ENCODE results near the gene ANAPC5.
A peak's percentile ranks its signal among the peaks of the same experiment; 100 is the strongest.
"Not testable (repeated sequence)": the region's sequence is repeated elsewhere in the genome, so short reads cannot be mapped to it uniquely, and the experiment has no call there.

Gene ANAPC5
- total RNA-seq: 194 to 210 reads per million in 2 experiments

- peak; percentile 84 for DNase-seq (ENCODE audit: low read depth)
Observed at GRCh38 chr12:121351820-121352681, at the start of gene ANAPC5. Gene ANAPC5, minus strand, starts transcription at chr12:121352411. Its CDS starts 71 bp downstream, at chr12:121352340.

GRCh38 chr12:121400332-121401139, 48.3 kb upstream of the ANAPC5 start:
- DNase-seq (ENCODE audit: low read depth): peak; percentile 36

GRCh38 chr12:121399391-121400331, 47.5 kb upstream of the ANAPC5 start, which contains the start of gene RNF34:
Gene RNF34, plus strand, starts transcription at chr12:121400118. Its CDS starts 95 bp downstream, at chr12:121400213.
- peak; percentile 95 for DNase-seq (ENCODE audit: low read depth)

DNA sequence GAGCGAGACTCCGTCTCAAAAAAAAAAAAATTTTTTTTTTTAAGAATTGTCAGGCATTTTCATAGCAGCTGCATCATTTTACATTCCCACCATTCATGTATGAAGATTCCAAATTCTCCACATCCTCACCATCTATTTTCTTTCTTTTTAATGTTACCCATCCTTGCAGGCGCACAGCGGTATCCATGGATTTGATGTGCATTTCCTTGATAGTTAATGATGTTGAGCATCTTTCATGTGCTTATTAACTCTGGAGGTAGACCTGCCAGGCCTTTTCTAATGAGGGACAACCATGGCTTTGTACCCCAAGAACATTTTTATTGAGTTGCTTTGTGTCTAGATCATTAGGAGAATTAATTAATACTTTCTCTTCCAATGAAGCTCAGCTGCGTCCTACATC, 46.1 kb upstream of the ANAPC5 start:
- DNase-seq (ENCODE audit: low read depth): no peak

- no peak for DNase-seq (ENCODE audit: low read depth)
Observed at GRCh38 chr12:121397521-121397920, 45.3 kb upstream of the ANAPC5 start.

GRCh38 chr12:121392325-121392716, 40.1 kb upstream of the ANAPC5 start:
- DNase-seq (ENCODE audit: low read depth): no peak

DNA sequence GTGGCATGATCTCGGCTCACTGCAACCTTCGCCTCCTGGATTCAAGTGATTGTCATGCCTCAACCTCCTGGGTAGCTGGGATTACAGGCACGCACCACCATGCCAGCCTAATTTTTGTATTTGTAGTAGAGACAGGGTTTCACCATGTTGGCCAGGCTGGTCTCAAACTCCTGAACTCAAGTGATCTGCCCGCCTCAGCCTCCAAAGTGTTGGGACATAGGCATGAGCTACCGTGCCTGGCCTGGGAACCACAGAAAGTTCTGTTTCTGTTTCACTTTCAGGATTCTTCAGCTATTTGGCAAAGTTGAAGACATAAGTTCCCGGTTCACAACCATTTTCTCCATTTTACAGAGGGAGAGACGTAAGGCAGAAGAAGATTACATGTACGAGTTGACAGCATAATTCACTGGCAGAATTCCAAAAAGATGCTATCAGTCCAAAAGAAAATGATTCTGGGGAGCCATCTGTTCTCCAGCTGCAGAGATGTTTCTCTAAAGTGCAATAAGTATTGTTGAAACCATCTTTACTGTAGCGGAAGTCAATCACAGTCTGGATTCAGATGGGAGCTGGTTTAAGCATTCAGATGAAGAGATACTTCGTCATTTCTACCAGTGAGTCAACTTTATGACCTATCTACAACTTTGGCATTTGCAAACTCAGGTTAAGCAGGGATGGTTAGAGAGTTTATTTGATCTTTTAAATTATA, 39.6 kb upstream of the ANAPC5 start:
- no peak for DNase-seq (ENCODE audit: low read depth)

DNA sequence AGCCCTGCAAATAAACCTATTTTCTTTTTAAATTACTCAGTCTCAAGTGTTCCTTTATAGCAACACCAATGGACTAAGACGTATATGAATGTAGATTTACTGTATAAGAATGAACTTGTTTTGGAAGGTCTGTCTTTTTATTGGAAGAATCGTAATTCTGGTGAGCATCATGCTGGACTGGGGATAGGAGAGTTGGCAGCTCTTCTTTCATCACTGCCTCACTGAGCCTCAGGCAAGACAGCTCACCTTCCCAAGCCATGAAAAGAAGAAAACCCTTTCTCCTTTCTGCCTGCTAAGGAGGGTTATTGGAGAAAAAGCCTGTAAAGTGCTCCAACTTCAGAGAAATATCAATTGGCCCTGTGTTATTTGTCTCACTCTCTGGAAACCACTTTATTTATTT, 38.6 kb upstream of the ANAPC5 start:
- DNase-seq (ENCODE audit: low read depth): no peak

DNA sequence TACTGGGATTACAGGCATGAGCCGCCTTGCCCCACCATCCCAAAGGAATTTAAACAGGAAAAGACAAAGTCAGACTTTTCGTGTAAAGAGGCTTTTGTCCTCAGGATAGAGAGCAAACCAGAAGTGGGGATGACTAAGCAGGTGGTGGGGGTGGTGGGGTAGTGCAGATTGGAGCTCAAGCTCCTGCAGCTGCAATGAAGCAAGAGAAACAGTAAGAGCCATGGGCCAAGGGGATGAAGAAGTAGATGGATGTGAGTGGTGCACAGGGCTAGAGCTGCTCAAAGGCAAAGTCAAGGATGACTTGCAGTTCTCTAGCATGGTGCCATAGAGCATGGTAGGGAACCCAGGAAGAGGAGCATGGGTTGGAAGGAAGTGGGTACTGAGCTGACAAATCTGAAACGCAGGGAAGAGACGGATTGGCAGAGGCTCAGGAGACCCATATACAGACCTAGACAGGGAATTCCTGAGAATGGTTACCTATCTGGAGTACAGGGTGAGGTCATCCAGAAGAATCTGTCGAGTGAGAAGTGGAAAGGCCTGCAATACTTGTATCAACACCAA, 36.3 kb upstream of the ANAPC5 start:
- no peak for DNase-seq (ENCODE audit: low read depth)

GRCh38 chr12:121384891-121385290, 32.7 kb upstream of the ANAPC5 start:
- DNase-seq (ENCODE audit: low read depth): not testable (repeated sequence)

GRCh38 chr12:121383601-121384021, 31.4 kb upstream of the ANAPC5 start:
- DNase-seq (ENCODE audit: low read depth): no peak

- no peak for DNase-seq (ENCODE audit: low read depth)
Observed at GRCh38 chr12:121379945-121380344, 27.7 kb upstream of the ANAPC5 start.

DNA sequence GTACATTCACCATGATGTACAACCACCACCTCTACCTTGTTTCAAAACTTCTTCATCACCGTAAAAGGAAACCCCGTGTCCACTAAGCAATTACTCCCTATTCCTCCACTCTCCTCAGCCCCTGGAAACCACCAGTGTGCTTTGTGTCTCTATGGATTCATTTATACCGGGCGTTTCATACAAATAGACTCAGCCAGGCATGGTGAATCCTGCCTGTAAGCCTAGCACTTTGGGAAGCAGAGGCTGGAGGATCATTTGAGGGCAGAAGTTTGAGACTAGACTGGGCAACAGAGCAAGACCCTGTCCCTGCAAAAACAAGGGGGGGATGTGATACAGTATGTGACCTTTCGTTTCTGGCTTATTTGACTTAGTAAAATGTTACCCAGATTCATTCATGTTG, 26.5 kb upstream of the ANAPC5 start:
- no peak for DNase-seq (ENCODE audit: low read depth)

DNA sequence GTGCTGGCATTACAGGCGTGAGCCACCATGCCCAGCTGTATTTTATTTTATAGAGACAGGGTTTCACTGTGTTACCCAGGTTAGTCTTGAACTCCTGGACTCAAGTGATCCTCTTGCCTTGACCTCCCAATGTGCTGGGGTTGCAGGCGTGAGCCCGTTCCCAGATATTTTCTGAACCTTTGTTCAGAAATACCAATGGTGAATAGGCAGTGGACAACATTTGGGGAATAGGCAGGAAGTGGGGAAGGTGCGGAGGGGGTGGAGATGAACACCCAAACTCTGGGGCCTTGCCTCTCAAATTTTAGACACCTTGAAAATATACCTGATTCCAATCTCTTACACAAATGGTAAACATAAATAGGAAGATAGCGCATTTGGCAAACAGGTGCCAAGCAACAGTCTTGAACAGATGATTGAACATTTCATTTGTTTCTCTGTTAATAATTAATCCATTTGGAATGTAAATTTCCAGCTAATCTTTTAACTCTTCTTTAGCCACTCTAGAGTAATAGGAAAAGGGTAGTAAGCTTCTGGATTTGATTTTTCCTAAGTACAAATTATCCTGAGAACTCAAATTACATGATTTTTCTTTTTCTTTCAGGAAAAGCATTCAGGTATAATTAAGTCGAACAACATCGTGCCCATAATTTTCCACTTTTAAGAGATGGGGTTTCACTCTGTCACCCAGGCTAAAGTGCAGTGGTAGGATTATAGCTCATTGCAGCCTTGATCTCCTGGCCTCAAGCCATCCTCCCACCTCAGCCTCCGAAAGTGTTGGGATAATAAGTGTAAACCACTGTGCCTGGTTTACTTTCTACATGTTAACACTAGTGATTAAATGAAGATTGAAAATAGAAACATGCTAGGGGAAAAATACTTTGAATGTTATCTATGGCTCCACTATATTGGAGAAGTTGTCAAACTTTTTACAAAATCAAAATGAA, 24.8 kb upstream of the ANAPC5 start:
- no peak for DNase-seq (ENCODE audit: low read depth)

DNA sequence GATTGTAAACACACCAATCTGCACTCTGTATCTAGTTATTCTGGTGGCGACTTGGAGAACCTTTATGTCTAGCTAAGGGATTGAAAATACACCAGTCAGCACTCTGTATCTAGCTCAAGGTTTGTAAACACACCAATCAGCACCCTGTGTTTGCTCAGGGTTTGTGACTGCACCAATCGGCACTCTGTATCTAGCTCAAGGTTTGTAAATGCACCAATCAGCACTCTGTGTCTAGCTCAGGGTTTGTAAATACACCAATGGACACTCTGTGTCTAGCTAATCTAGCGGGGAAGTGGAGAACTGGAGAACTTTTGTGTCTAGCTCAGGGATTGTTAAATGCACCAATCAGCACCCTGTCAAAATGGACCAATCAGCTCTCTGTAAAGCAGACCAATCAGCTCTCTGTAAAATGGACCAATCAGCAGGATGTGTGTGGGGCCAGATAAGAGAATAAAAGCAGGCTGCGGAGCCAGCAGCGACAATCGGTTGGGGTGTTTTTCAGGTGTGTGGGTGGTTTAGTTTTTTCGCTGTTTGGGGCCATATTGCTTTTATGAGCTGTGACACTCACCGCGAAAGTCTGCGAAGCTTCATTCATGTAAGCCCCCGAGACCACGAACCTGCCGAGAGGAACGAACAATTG, 22.9 kb upstream of the ANAPC5 start:
- DNase-seq (ENCODE audit: low read depth): not testable (repeated sequence)

- DNase-seq (ENCODE audit: low read depth): not testable (repeated sequence)
Observed at GRCh38 chr12:121374336-121374735, 22.1 kb upstream of the ANAPC5 start.

- no peak for DNase-seq (ENCODE audit: low read depth)
Observed at GRCh38 chr12:121373755-121374154, 21.5 kb upstream of the ANAPC5 start.

DNA sequence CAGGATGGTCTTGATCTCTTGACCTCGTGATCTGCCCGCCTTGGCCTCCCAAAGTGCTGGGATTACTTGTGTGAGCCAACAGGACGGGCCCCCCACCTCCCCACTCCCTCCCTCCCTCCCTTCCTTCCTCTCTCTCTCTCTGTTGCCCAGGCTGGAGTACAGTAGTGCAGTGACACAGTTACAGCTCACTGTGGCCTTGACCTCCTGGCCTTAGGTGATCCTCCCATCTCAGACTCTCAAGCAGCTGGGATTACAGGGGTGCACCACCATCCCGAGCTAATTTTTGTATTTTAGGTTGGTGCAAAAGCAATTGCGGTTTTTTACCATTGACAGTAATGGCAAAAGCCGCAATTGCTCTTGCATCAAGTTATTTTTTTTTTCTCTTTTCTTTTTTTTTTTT, 19.2 kb upstream of the ANAPC5 start:
- no peak for DNase-seq (ENCODE audit: low read depth)

DNA sequence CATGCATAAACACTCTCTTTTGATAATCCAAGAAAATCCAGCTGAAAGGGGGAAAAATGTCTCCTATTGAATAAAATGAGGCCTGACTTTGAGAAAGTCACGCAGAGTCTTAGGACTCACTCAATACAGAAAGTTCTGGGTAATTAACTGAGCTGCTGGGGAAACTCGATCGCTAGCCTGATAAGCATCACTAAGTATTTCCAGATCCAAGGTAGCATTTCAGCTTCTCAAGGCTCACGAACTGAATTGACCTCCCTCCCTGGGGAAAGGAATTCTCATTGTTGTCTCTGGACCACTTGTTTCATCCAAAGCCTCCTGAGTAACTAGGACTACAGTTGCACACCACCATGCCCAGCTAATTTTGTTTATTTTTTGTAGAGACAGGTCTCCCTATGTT, 13.8 kb upstream of the ANAPC5 start:
- no peak for DNase-seq (ENCODE audit: low read depth)
